Mesenchymal stem cell (in vitro differentiated cells and primary cell): ENCODE measurements around the gene PRPS1.
"Not testable (repeated sequence)": the region's sequence is repeated elsewhere in the genome, so short reads cannot be mapped to it uniquely, and the experiment has no call there.

Experiments
- DNase-seq: peaks from one replicate; pipeline ENCODE4 v3.0.0-alpha.2; 2013
- H2AFZ ChIP-seq: one replicate; pipeline ENCODE4 v1.6.1; 2013; ENCODE audit warnings: low read depth, mild to moderate bottlenecking, control low read depth, inconsistent platforms, low read length, moderate library complexity
- H2AK5ac ChIP-seq: 2 replicates; pipeline ENCODE4 v1.6.1; 2013; ENCODE audit warnings: low read length, moderate library complexity, mild to moderate bottlenecking, inconsistent platforms; ENCODE audit not compliant: severe bottlenecking
- H2BK120ac ChIP-seq: one replicate; pipeline ENCODE4 v1.6.1; 2013; ENCODE audit warnings: low read depth, mild to moderate bottlenecking, inconsistent platforms, low read length, moderate library complexity
- H2BK12ac ChIP-seq, 2 experiments: one replicate each; pipeline ENCODE4 v1.6.1; 2013; ENCODE audit warnings: inconsistent platforms in 2 of 2, low read length in 2 of 2, mild to moderate bottlenecking in 2 of 2, moderate library complexity in 2 of 2, control low read depth in 1 of 2
- H2BK15ac ChIP-seq: one replicate; pipeline ENCODE4 v1.6.1; 2013; ENCODE audit warnings: mild to moderate bottlenecking, low read depth, inconsistent platforms; ENCODE audit not compliant: poor library complexity, severe bottlenecking
- H2BK5ac ChIP-seq: 2 replicates; pipeline ENCODE4 v1.6.1; 2013; ENCODE audit warnings: low read depth, mild to moderate bottlenecking, low read length, control low read depth, inconsistent platforms; ENCODE audit not compliant: poor library complexity, severe bottlenecking
- H3K14ac ChIP-seq, 2 experiments: one replicate each; pipeline ENCODE4 v1.6.1; 2013; ENCODE audit warnings: inconsistent platforms in 2 of 2, low read length in 2 of 2, control low read depth in 1 of 2, mild to moderate bottlenecking in 1 of 2, moderate library complexity in 1 of 2
- H3K18ac ChIP-seq, 2 experiments: one replicate each; pipeline ENCODE4 v1.6.1; 2013; ENCODE audit warnings: inconsistent platforms in 2 of 2, low read length in 2 of 2, control low read depth in 1 of 2, low read depth in 1 of 2, mild to moderate bottlenecking in 1 of 2
- H3K23ac ChIP-seq, 2 experiments: one replicate each; pipeline ENCODE4 v1.6.1; 2013; ENCODE audit warnings: inconsistent platforms in 2 of 2, low read length in 2 of 2, mild to moderate bottlenecking in 2 of 2, moderate library complexity in 2 of 2, control low read depth in 1 of 2
- H3K27ac ChIP-seq: 2 replicates; pipeline ENCODE4 v1.5.1; 2013; ENCODE audit warnings: mild to moderate bottlenecking, moderate library complexity, low read length, control low read depth, inconsistent platforms; ENCODE audit not compliant: poor library complexity, severe bottlenecking
- H3K27me3 ChIP-seq, 2 experiments: 2 replicates each; pipeline versions ENCODE4 v1.6.1 to v1.7.0; 2013; ENCODE audit warnings: low read length in 2 of 2, mild to moderate bottlenecking in 2 of 2, moderate library complexity in 2 of 2, control low read depth in 1 of 2, inconsistent platforms in 1 of 2; ENCODE audit not compliant: control insufficient read depth in 1 of 2, insufficient read depth in 1 of 2
- H3K36me3 ChIP-seq, 2 experiments: 2 replicates each; pipeline versions ENCODE4 v1.6.1 to v1.7.0; 2013; ENCODE audit warnings: low read length in 2 of 2, control low read depth in 1 of 2, inconsistent platforms in 1 of 2, low read depth in 1 of 2, mild to moderate bottlenecking in 1 of 2; ENCODE audit not compliant: insufficient read depth in 2 of 2, control insufficient read depth in 1 of 2
- H3K4ac ChIP-seq, 2 experiments: one replicate each; pipeline ENCODE4 v1.6.1; 2013; ENCODE audit warnings: inconsistent platforms in 2 of 2, low read length in 2 of 2, mild to moderate bottlenecking in 2 of 2, moderate library complexity in 2 of 2, control low read depth in 1 of 2, low read depth in 1 of 2
- H3K4me1 ChIP-seq: 2 replicates; pipeline ENCODE4 v1.6.1; 2013; ENCODE audit warnings: low read depth, low read length, control low read depth; ENCODE audit not compliant: control insufficient read depth, insufficient read depth
- H3K4me2 ChIP-seq: 2 replicates; pipeline ENCODE4 v1.6.1; 2013; ENCODE audit warnings: low read length, mild to moderate bottlenecking, inconsistent platforms; ENCODE audit not compliant: poor library complexity, severe bottlenecking
- H3K4me3 ChIP-seq, 2 experiments: 2 replicates each; pipeline versions ENCODE4 v1.5.1 to v1.7.0; 2013; ENCODE audit warnings: low read length in 2 of 2, mild to moderate bottlenecking in 2 of 2, control low read depth in 1 of 2, low read depth in 1 of 2; ENCODE audit not compliant: insufficient read depth in 1 of 2
- H3K79me1 ChIP-seq: replicated peaks from 2 replicates; pipeline ENCODE4 v1.6.1; 2013; ENCODE audit warnings: mild to moderate bottlenecking, control low read depth, low read length, inconsistent platforms; ENCODE audit not compliant: poor library complexity, severe bottlenecking
- H3K9ac ChIP-seq: 2 replicates; pipeline ENCODE4 v1.7.0; 2013; ENCODE audit warnings: mild to moderate bottlenecking, low read length, moderate library complexity
- H3K9me3 ChIP-seq: 2 replicates; pipeline ENCODE4 v1.7.0; 2013; ENCODE audit warnings: mild to moderate bottlenecking, low read length; ENCODE audit not compliant: control insufficient read depth
- H4K8ac ChIP-seq: one replicate; pipeline ENCODE4 v1.6.1; 2013; ENCODE audit warnings: inconsistent platforms, mild to moderate bottlenecking, low read length, moderate library complexity
- H4K91ac ChIP-seq: one replicate; pipeline ENCODE4 v1.6.1; 2013; ENCODE audit warnings: mild to moderate bottlenecking, low read length, inconsistent platforms
- WGBS: methylation state at CpG from one replicate; pipeline ENCODE4 v1.1.7; 2013; ENCODE audit warnings: mixed read lengths; 5-methylcytosine and 5-hydroxymethylcytosine counted together

The PRPS1 gene

DNA sequence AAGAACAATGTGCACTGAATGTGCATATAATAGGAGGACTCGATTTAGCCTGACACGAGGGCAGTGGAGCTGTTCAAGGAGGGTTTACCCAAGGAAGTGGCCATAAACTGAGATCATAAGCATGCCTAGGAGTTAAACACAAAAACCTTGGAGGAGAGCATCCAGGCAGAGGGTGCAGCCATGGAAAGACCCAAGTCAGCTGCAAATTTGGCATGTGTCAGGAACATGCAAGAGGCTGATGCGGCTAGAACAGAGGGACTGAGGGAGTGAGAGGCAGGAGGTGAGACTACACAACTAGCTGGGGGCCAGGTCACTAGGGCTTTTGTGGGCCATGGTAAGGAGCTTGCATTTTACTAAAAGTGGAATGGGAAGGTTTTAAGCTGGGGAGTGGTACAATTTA lies 55.6 kb downstream of the PRPS1 start:
- peak overlapping the region; percentile 37 for H2AK5ac ChIP-seq
- no peak overlapping the region for H3K4me2 ChIP-seq
- no peak overlapping the region for H3K27ac ChIP-seq
- no peak overlapping the region for H2BK5ac ChIP-seq
- H3K79me1 ChIP-seq = no peaks in the 10 kb centered on the region
- no peak overlapping the region for H3K9ac ChIP-seq
- H3K4me1 ChIP-seq = peaks cover 23% of the 10 kb centered on the region
- peak overlapping the region in 1 of 2 experiments; percentile 57 for H3K14ac ChIP-seq
- no peak overlapping the region for H4K8ac ChIP-seq
- 60% methylated on average over 3 of the region's 3 CpGs for WGBS
- H3K23ac ChIP-seq = no peak overlapping the region
- peaks cover 0 to 68% of the 10 kb centered on the region in 2 experiments for H3K27me3 ChIP-seq
- no peak for DNase-seq
- peak overlapping the region; percentile 68 for H2BK120ac ChIP-seq
- H2BK15ac ChIP-seq = peak overlapping the region; percentile 23
- H2AFZ ChIP-seq = no peak overlapping the region
- H3K4ac ChIP-seq = no peak overlapping the region
- H3K9me3 ChIP-seq = no peaks in the 10 kb centered on the region
- peak overlapping the region; percentile 22 to 84 for H3K18ac ChIP-seq
- H3K4me3 ChIP-seq = no peak overlapping the region
- no peaks in the 10 kb centered on the region for H3K36me3 ChIP-seq
- H2BK12ac ChIP-seq = peak overlapping the region in 1 of 2 experiments; percentile 94
- no peak overlapping the region for H4K91ac ChIP-seq

DNA sequence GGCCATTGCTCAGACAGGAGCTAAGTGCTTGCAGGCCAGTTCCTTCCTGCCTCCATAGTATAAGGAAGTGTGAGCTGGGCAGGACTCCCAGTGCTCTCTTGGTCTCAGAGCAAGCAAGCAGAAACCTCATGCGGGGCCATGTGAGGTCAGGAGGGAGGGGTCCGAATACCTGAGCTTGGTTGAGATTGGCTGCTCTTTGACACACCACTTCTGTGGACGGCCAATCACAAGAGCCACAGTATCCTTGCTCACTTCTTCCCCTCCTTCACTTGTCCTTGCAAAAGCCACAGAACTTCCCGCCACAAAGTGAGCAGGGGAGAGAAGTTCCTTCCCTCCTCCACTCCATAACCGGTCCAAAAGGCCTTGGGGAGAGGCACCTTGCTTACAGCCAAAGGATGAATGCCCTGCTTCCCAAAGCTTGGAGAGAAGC lies 56.7 kb downstream of the PRPS1 start:
- Histone ChIP-seq H3K27ac (no peak overlapping the region), H3K9me3 (no peaks in the 10 kb centered on the region), H3K4ac (no peak overlapping the region), H3K23ac (no peak overlapping the region), H3K4me3 (no peak overlapping the region), H2AFZ (no peak overlapping the region), H3K36me3 (no peaks in the 10 kb centered on the region), H2BK15ac (no peak overlapping the region), H3K9ac (no peak overlapping the region), H3K4me1 (peaks cover 18% of the 10 kb centered on the region), H3K14ac (no peak overlapping the region), H4K91ac (no peak overlapping the region), H3K79me1 (no peaks in the 10 kb centered on the region), H3K27me3 (peaks cover 0 to 78% of the 10 kb centered on the region in 2 experiments), H2BK120ac (no peak overlapping the region), H3K4me2 (no peak overlapping the region), H3K18ac (peak overlapping the region; percentile 29 to 52), H4K8ac (no peak overlapping the region), H2BK5ac (no peak overlapping the region), H2AK5ac (no peak overlapping the region), H2BK12ac (no peak overlapping the region)
- WGBS = 40% methylated on average over 2 of the region's 5 CpGs
- peak; percentile 67 for DNase-seq

DNA sequence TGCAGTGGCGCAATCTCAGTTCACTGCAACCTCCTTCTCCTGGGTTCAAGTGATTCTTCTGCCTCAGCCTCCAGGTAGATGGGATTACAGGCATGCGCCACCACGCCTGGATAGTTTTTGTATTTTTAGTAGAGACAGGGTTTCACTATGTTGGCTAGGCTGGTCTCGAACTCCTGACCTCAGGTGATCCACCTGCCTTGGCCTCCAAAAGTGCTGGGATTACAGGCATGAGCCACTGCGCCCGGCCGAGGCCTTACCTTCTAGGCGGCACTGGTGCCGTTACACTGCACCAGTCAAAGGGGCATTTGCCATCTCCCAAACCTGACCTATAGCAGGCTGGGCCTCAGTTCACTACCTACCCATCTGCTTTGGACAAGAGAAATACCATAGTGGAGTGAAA lies 57.3 kb downstream of the PRPS1 start:
- not testable (repeated sequence) for H3K79me1 ChIP-seq, H2BK15ac ChIP-seq, H3K4me3 ChIP-seq, H4K91ac ChIP-seq, H3K4me2 ChIP-seq, H3K9me3 ChIP-seq, H2BK5ac ChIP-seq, H4K8ac ChIP-seq, H3K23ac ChIP-seq, H3K4ac ChIP-seq, H2AFZ ChIP-seq, DNase-seq, H3K36me3 ChIP-seq, H2BK120ac ChIP-seq, H3K9ac ChIP-seq, H2BK12ac ChIP-seq
- Histone ChIP-seq H3K27ac (peak overlapping the region; percentile 97), H3K14ac (peak overlapping the region in 1 of 2 experiments; percentile 28), H3K4me1 (peaks cover 19% of the 10 kb centered on the region), H3K27me3 (peaks cover 0 to 79% of the 10 kb centered on the region in 2 experiments), H2AK5ac (peak overlapping the region; percentile 70), H3K18ac (peak overlapping the region in 1 of 2 experiments; percentile 21)
- WGBS = 100% methylated on average over 6 of the region's 9 CpGs

DNA sequence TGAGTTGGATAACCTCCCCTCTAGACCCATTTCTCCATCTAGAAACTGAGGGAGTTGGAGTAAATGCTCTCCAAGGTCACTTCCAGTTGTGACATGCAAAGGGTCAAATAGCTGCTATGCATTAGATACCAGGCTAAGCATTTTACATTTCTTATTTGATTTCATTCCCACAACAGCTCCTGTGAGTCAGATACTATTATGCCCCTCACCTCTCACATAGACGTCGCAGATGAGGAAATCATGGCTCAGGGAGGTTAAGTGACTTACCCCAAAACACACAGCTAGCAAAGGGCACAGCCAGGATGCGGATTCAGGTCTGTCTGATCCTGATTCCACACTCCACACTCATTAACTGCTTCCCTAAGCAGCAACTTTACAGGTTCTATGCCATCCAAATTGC lies 57.7 kb downstream of the PRPS1 start:
- Histone ChIP-seq H3K14ac (no peak overlapping the region), H3K27ac (peak overlapping the region; percentile 97), H4K8ac (no peak overlapping the region), H2AK5ac (peak overlapping the region; percentile 70), H3K4ac (peak overlapping the region in 1 of 2 experiments; percentile 61), H3K18ac (peak overlapping the region; percentile 19 to 78), H2BK15ac (no peak overlapping the region), H3K36me3 (no peaks in the 10 kb centered on the region), H2BK5ac (peak overlapping the region; percentile 37), H3K4me3 (no peak overlapping the region), H3K4me1 (peaks cover 19% of the 10 kb centered on the region), H2AFZ (no peak overlapping the region), H2BK12ac (peak overlapping the region; percentile 38 to 71), H3K9ac (no peak overlapping the region), H3K4me2 (no peak overlapping the region), H4K91ac (no peak overlapping the region), H3K27me3 (peaks cover 0 to 78% of the 10 kb centered on the region in 2 experiments), H2BK120ac (no peak overlapping the region), H3K9me3 (no peaks in the 10 kb centered on the region), H3K23ac (no peak overlapping the region), H3K79me1 (no peaks in the 10 kb centered on the region)
- no peak for DNase-seq
- 74% methylated on average over 3 of the region's 3 CpGs for WGBS
